ENCODE data around the gene TSPAN11.
"Not testable (repeated sequence)": the region's sequence is repeated elsewhere in the genome, so short reads cannot be mapped to it uniquely, and the experiment has no call there.

TSPAN11 gene

GRCh38 chr12:31005256-31005943, 78.9 kb downstream of the TSPAN11 start:
- no peak for DNase-seq

GRCh38 chr12:31005944-31006361, 79.4 kb downstream of the TSPAN11 start:
- DNase-seq, result no peak

- DNase-seq, result no peak
Measured at GRCh38 chr12:31006416-31007152, 80.0 kb downstream of the TSPAN11 start.

- no peak for DNase-seq
Measured at GRCh38 chr12:31007153-31007495, 80.6 kb downstream of the TSPAN11 start.

GRCh38 chr12:31007636-31008175, 81.2 kb downstream of the TSPAN11 start:
- no peak for DNase-seq

- DNase-seq, result no peak
Measured at GRCh38 chr12:31008241-31008761, 81.8 kb downstream of the TSPAN11 start.

GRCh38 chr12:31008961-31009840, 82.7 kb downstream of the TSPAN11 start:
- DNase-seq, result no peak

- no peak for DNase-seq
Measured at GRCh38 chr12:31009976-31010375, 83.4 kb downstream of the TSPAN11 start.

- DNase-seq, result no peak
Measured at GRCh38 chr12:31011336-31011735, 84.8 kb downstream of the TSPAN11 start.

GRCh38 chr12:31011746-31012566, 85.4 kb downstream of the TSPAN11 start:
- DNase-seq, result no peak

GRCh38 chr12:31012567-31012891, 86.0 kb downstream of the TSPAN11 start:
- DNase-seq, result not testable (repeated sequence)

GRCh38 chr12:31015215-31015614, 88.7 kb downstream of the TSPAN11 start:
- no peak for DNase-seq

GRCh38 chr12:31016057-31016456, 89.5 kb downstream of the TSPAN11 start:
- no peak for DNase-seq

- DNase-seq, result no peak
Measured at GRCh38 chr12:31017535-31017934, 91.0 kb downstream of the TSPAN11 start.

- no peak for DNase-seq
Measured at GRCh38 chr12:31018106-31018789, 91.7 kb downstream of the TSPAN11 start.

- no peak for DNase-seq
Measured at GRCh38 chr12:31018790-31019505, 92.4 kb downstream of the TSPAN11 start.

- DNase-seq, result no peak
Measured at GRCh38 chr12:31019561-31019960, 93.0 kb downstream of the TSPAN11 start.

- no peak for DNase-seq
Measured at GRCh38 chr12:31019976-31020375, 93.4 kb downstream of the TSPAN11 start.

- DNase-seq, result no peak
Measured at GRCh38 chr12:31020385-31021166, 94.0 kb downstream of the TSPAN11 start.

- no peak for DNase-seq
Measured at GRCh38 chr12:31021181-31021580, 94.6 kb downstream of the TSPAN11 start.
